GM12872 (cell line): ENCODE data around the gene MARCKSL1.

Source experiments
- CTCF ChIP-seq: IDR thresholded peaks from 3 replicates; pipeline ENCODE4 v1.5.1; 2011; ENCODE audit warnings: low read depth, mild to moderate bottlenecking, low read length, moderate library complexity; ENCODE audit not compliant: insufficient read depth

The MARCKSL1 gene

DNA sequence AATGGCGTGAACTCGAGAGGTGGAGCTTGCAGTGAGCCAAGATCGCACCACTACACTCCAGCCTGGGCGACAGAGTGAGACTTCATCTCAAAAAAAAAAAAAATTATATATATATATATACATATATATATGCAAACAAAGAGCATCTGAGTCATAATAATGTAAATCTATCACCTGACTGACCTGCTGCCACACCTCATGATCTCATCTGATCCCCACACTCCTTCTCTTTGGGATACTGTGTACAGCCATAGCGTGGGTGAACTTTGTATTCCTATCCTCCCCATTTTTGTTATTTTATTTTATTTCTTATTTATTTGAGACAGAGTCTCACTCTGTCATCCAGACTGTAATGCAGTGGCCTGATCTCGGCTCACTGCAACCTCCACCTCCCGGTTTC is 46.8 kb downstream of the MARCKSL1 start:
- no peak for TF ChIP-seq CTCF

DNA sequence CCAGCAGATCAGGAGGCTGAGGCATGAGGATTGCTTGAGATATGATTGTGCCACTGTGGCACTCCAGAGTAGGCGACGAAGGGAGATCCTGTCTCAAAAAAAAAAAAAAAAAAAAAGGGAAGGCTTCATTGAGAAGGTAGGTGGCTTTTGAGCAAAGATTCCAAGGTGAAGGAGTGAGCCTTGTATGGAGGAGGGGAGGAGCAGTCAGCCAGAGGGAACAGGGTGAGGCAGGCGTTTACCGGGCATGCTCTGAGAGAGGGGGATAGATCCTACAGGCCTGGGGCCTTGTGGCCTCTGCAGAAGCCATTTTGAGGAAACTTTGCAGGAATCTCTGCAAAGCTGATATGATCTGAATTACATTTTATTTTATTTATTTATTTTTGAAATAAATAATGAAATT is 49.3 kb downstream of the MARCKSL1 start:
- no peak for TF ChIP-seq CTCF

DNA sequence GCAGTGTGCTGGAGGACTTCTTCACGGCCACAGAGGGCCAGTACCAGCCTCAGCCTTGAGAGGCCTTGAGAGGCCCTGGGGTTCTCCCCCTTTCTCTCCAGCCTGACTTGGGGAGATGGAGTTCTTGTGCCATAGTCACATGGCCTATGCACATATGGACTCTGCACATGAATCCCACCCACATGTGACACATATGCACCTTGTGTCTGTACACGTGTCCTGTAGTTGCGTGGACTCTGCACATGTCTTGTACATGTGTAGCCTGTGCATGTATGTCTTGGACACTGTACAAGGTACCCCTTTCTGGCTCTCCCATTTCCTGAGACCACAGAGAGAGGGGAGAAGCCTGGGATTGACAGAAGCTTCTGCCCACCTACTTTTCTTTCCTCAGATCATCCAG is 50.4 kb downstream of the MARCKSL1 start:
- TF ChIP-seq CTCF: no peak
